Stimulated activated CD4-positive, alpha-beta T cell treated with anti-CD3 and anti-CD28 coated beads, Interleukin-4, amount 100 ng/mL, for 4 hours (primary cell): ENCODE measurements around the gene CDC42SE2.
"Not testable (repeated sequence)": the region's sequence is repeated elsewhere in the genome, so short reads cannot be mapped to it uniquely, and the experiment has no call there.

ENCODE experiments used
- DNase-seq, 2 experiments: peaks; one replicate each; pipeline ENCODE4 v3.0.0-alpha.2; 2020

The CDC42SE2 gene

GRCh38 chr5:131279204-131279603 lies 15.4 kb downstream of the CDC42SE2 start:
- DNase-seq = no peak

- DNase-seq = no peak
These were observed 16.6 kb downstream of the CDC42SE2 start for GRCh38 chr5:131280417-131280816.

GRCh38 chr5:131281133-131281867 lies 17.4 kb downstream of the CDC42SE2 start:
- no peak for DNase-seq

GRCh38 chr5:131281868-131282234 lies 18.0 kb downstream of the CDC42SE2 start:
- no peak for DNase-seq

- DNase-seq = no peak
These were observed 18.4 kb downstream of the CDC42SE2 start for GRCh38 chr5:131282235-131282634.

- DNase-seq = no peak
These were observed 22.0 kb downstream of the CDC42SE2 start for GRCh38 chr5:131285703-131286399.

GRCh38 chr5:131286400-131286715 lies 22.5 kb downstream of the CDC42SE2 start:
- no peak for DNase-seq

GRCh38 chr5:131288328-131288727 lies 24.5 kb downstream of the CDC42SE2 start:
- DNase-seq = no peak

GRCh38 chr5:131289738-131290137 lies 25.9 kb downstream of the CDC42SE2 start:
- DNase-seq = no peak

- DNase-seq = no peak
These were observed 32.4 kb downstream of the CDC42SE2 start for GRCh38 chr5:131296213-131296672.

GRCh38 chr5:131297886-131298285 lies 34.0 kb downstream of the CDC42SE2 start:
- DNase-seq = no peak

GRCh38 chr5:131299465-131299864 lies 35.6 kb downstream of the CDC42SE2 start:
- no peak for DNase-seq

- DNase-seq = no peak
These were observed 38.7 kb downstream of the CDC42SE2 start for GRCh38 chr5:131302506-131302905.

- DNase-seq = no peak
These were observed 39.7 kb downstream of the CDC42SE2 start for GRCh38 chr5:131303537-131303936.

- DNase-seq = no peak
These were observed 40.6 kb downstream of the CDC42SE2 start for GRCh38 chr5:131304414-131304813.

- DNase-seq = no peak
These were observed 41.4 kb downstream of the CDC42SE2 start for GRCh38 chr5:131305138-131305689.

GRCh38 chr5:131305906-131306305 lies 42.1 kb downstream of the CDC42SE2 start:
- DNase-seq = no peak

GRCh38 chr5:131312235-131312772 lies 48.5 kb downstream of the CDC42SE2 start:
- DNase-seq = not testable (repeated sequence)

- DNase-seq = no peak
These were observed 52.2 kb downstream of the CDC42SE2 start for GRCh38 chr5:131316026-131316425.

GRCh38 chr5:131316822-131317221 lies 53.0 kb downstream of the CDC42SE2 start:
- no peak for DNase-seq

GRCh38 chr5:131318455-131318854 lies 54.6 kb downstream of the CDC42SE2 start:
- no peak for DNase-seq

- no peak for DNase-seq
These were observed 57.2 kb downstream of the CDC42SE2 start for GRCh38 chr5:131321066-131321465.

- DNase-seq = no peak
These were observed 59.1 kb downstream of the CDC42SE2 start for GRCh38 chr5:131322926-131323325.

GRCh38 chr5:131323378-131323777 lies 59.5 kb downstream of the CDC42SE2 start:
- DNase-seq = no peak
